Pancreas (tissue), 10 donors: ENCODE measurements around the gene PCBD1. TPM values are rescaled to one million over a fixed set of nuclear protein-coding genes. Genes with fewer than 3 reads are reported as not detected.

Experiments used
- ATAC-seq, 4 donors: fragments of 200-7000 bp; cut with Tn5 transposase; one replicate each; pipeline versions ENCODE4 v1.8.0 to v1.9.1; 2020; ENCODE audit warnings: mild to moderate bottlenecking in 4 of 4, moderate library complexity in 4 of 4
- DNase-seq, 6 donors: peaks; one replicate each; pipeline ENCODE4 v3.0.0-alpha.2; 2020
- FAIRE-seq: peaks from 2 replicates; lab custom pipeline; 2012; peaks lifted over from hg19 to GRCh38; lab: Jason Lieb, UNC
- H3K27ac ChIP-seq, 4 donors: fragments of 200-600 bp; sonication (generic); 1 replicate in 3 of 4; 2 replicates in 1 of 4; pipeline versions ENCODE4 v1.5.0 to v1.8.0; 2020
- H3K27me3 ChIP-seq, 4 donors: fragments of 200-600 bp; one replicate each; pipeline ENCODE4 v1.8.0; 2021
- H3K36me3 ChIP-seq, 3 donors: fragments of 200-600 bp; sonication (generic) in 1 of 3; one replicate each; pipeline versions ENCODE4 v1.5.0 to v1.8.0; 2020 to 2021
- H3K4me1 ChIP-seq, 3 donors: fragments of 200-600 bp; one replicate each; pipeline ENCODE4 v1.8.0; 2021
- H3K4me3 ChIP-seq, 4 donors: fragments of 200-600 bp; sonication (generic) in 2 of 4; one replicate each; pipeline versions ENCODE4 v1.5.0 to v1.8.0; 2020 to 2021
- H3K9me3 ChIP-seq, 4 donors: fragments of 200-600 bp; one replicate each; pipeline ENCODE4 v1.8.0; 2021
- CTCF ChIP-seq, 4 donors: fragments of 200-600 bp; sonication (generic) in 3 of 4; IDR thresholded peaks; one replicate each; pipeline versions ENCODE4 v1.5.0 to v1.8.0; 2021; ENCODE audit warnings: antibody characterized with exemption in 4 of 4
- WGBS, 2 donors: extraction: QIAGEN DNeasy Blood & Tissue Kit; methylation state at CpG; one replicate each; pipeline ENCODE4 v1.1.7; 2013; 5-methylcytosine and 5-hydroxymethylcytosine counted together
- intact Hi-C, 3 donors: fragments of 100-400 bp; cut with DNase I; formaldehyde crosslinking; loops; one replicate each; pipeline versions ENCODE4 v1.11.1 to v1.14.2; 2022
- polyA plus RNA-seq, 2 donors: library from polyadenylated mRNA; stranded (reverse); fragments of 200-250 nt; gene quantifications; one replicate each; pipeline ENCODE4 v1.2.3, GENCODE V29; 2013
- total RNA-seq, 6 donors: library from RNA; stranded (reverse); fragmentation: NEBNext Ultra II Directional in 4 of 6; extraction: Animal tissue kit (Norgen Biotek cat#: 25700) in 4 of 6; gene quantifications; one replicate each; pipeline versions ENCODE4 v1.2.1 to v1.2.4, GENCODE V29; 2021 to 2023
- donor health status: healthy with polysubstance abuse.
- donor health status: DM: no; HTN: no; CAD: no; lungs with moderate emphysema.
- donor health status: DM: no; HTN: no; CAD: no.
- donor health status: control.
- donor health status: control.
- donor health status: Bipolar disorder and iron deficiency.
- donor health status: DM: yes; HTN: yes; CAD: no.
- donor health status: DM: no; HTN: no; CAD: no.
- donor health status: DM: no; HTN: no; CAD: no.
- donor health status: DM: yes; HTN: yes; CAD: no.

PCBD1 gene
- total and polyA plus RNA-seq, 8 donors: 63.6 to 95.9 (median 76.9) TPM

- no peak for TF ChIP-seq CTCF (IDR thresholded peaks at IDR 0.05)
- DNase-seq (peak in 2 of 6 donors; percentile 1 to 31), FAIRE-seq (no peak), ATAC-seq (no peak)
- intact Hi-C loops: no loop called here
- 81 to 87% methylated on average over 5 of the region's 5 CpGs for WGBS, 2 donors
- Histone ChIP-seq H3K36me3 (no peaks in the 10 kb centered on the region), H3K9me3 (no peaks in the 10 kb centered on the region), H3K27me3 (no peaks in the 10 kb centered on the region), H3K4me3 (no peak overlapping the region), H3K4me1 (no peaks in the 10 kb centered on the region), H3K27ac (no peak overlapping the region)
These were observed 26.8 kb upstream of the PCBD1 start for GRCh38 chr10:70915206-70915605.

GRCh38 chr10:70914316-70914864 is 26.0 kb upstream of the PCBD1 start:
- intact Hi-C loops: no loop called here
- FAIRE-seq (no peak), ATAC-seq (no peak), DNase-seq (peak in 3 of 6 donors; percentile 2 to 18 (median 11))
- H3K9me3 ChIP-seq: no peaks in the 10 kb centered on the region
- TF ChIP-seq CTCF (IDR thresholded peaks at IDR 0.05): no peak
- no peak overlapping the region for H3K4me3 ChIP-seq
- H3K27me3 ChIP-seq: no peaks in the 10 kb centered on the region
- no peaks in the 10 kb centered on the region for H3K4me1 ChIP-seq
- H3K27ac ChIP-seq: no peak overlapping the region
- 77 to 78% methylated on average over 10 of the region's 10 CpGs for WGBS, 2 donors
- no peaks in the 10 kb centered on the region for H3K36me3 ChIP-seq

- no peak overlapping the region for H3K27ac ChIP-seq
- H3K4me1 ChIP-seq: no peaks in the 10 kb centered on the region
- no peaks in the 10 kb centered on the region for H3K36me3 ChIP-seq
- no peak for TF ChIP-seq CTCF (IDR thresholded peaks at IDR 0.05)
- H3K4me3 ChIP-seq: no peak overlapping the region
- H3K27me3 ChIP-seq: no peaks in the 10 kb centered on the region
- ATAC-seq (no peak), DNase-seq (peak in 2 of 6 donors; percentile 6 to 8), FAIRE-seq (no peak)
- intact Hi-C loops: no loop called here
- H3K9me3 ChIP-seq: no peaks in the 10 kb centered on the region
- WGBS, 2 donors: 85 to 89% methylated on average over 3 of the region's 3 CpGs
These were observed 25.5 kb upstream of the PCBD1 start for GRCh38 chr10:70913893-70914240.

- H3K4me1 ChIP-seq: no peaks in the 10 kb centered on the region
- peak in 3 of 6 donors; percentile 2 to 29 (median 22) for DNase-seq
- intact Hi-C loops: no loop called here
These were observed 25.0 kb upstream of the PCBD1 start for GRCh38 chr10:70913191-70913892.

More at GRCh38 chr10:70913191-70913892, 25.0 kb upstream of the PCBD1 start:
- 74% methylated on average over 6 of the region's 6 CpGs for WGBS, 2 donors
- no peak overlapping the region for H3K27ac ChIP-seq
- no peak overlapping the region for H3K4me3 ChIP-seq
- no peak for TF ChIP-seq CTCF (IDR thresholded peaks at IDR 0.05)
- H3K27me3 ChIP-seq: no peaks in the 10 kb centered on the region
- FAIRE-seq: no peak
- H3K9me3 ChIP-seq: no peaks in the 10 kb centered on the region
- no peak for ATAC-seq
- no peaks in the 10 kb centered on the region for H3K36me3 ChIP-seq
